ENCODE measurements around the gene PCDHGC3. TPM values are rescaled to one million over a fixed set of nuclear protein-coding genes. Genes with fewer than 3 reads are reported as not detected.

The PCDHGC3 gene
- total and polyA plus RNA-seq, 2 of the 13 experiments (the other 11 are each of a cell fraction or from before 2014, with no cell fraction given): 0.20 to 0.30 TPM

GRCh38 chr5:141524604-141525597, 49.1 kb downstream of the PCDHGC3 start (continued):
- TF ChIP-seq ZNF773 (CRISPR knock-in tag; IDR thresholded peaks at IDR 0.05; ENCODE audit: borderline replicate concordance) (no peak), NFKB2 (CRISPR knock-in tag; IDR thresholded peaks at IDR 0.05; ENCODE audit: borderline replicate concordance) (no peak; the same call in 1 of the 2 replicates), FOSL2 (CRISPR knock-in tag; IDR thresholded peaks at IDR 0.05) (peak; percentile 51), SP4 (CRISPR knock-in tag; IDR thresholded peaks at IDR 0.05) (no peak), ZNF562 (CRISPR knock-in tag; IDR thresholded peaks at IDR 0.05; ENCODE audit: borderline replicate concordance) (no peak), GRHL1 (CRISPR knock-in tag; conservative IDR thresholded peaks at IDR 0.05) (no peak), CREM (IDR thresholded peaks at IDR 0.05) (no peak), CREM (CRISPR knock-in tag; IDR thresholded peaks at IDR 0.05) (no peak), CBFB (CRISPR knock-in tag; IDR thresholded peaks at IDR 0.05) (no peak; the same call in 1 of the 2 replicates), ZNF614 (CRISPR knock-in tag; IDR thresholded peaks at IDR 0.05; ENCODE audit: borderline replicate concordance) (0 out of 2 replicates have a peak, but pooled peaks have one; percentile 28), RELA (CRISPR knock-in tag; IDR thresholded peaks at IDR 0.05) (peak; percentile 67; the same call in 1 of the 2 replicates), YEATS2 (CRISPR knock-in tag; IDR thresholded peaks at IDR 0.05; ENCODE audit: borderline replicate concordance) (peak; percentile 17; the same call in 1 of the 2 replicates), ESRRA (CRISPR knock-in tag; IDR thresholded peaks at IDR 0.05; ENCODE audit: low read depth) (peak; percentile 22; the same call in 1 of the 2 replicates), RBM39 (IDR thresholded peaks at IDR 0.05; ENCODE audit: low read depth, low read length, poor library complexity, severe bottlenecking) (no peak), GMEB1 (CRISPR knock-in tag; IDR thresholded peaks at IDR 0.05; ENCODE audit: borderline replicate concordance) (0 out of 2 replicates have a peak, but pooled peaks have one; percentile 18), AHR (CRISPR knock-in tag; IDR thresholded peaks at IDR 0.05) (peak; percentile 70; the same call in 1 of the 2 replicates), FUBP1 (CRISPR knock-in tag; IDR thresholded peaks at IDR 0.05; ENCODE audit: borderline replicate concordance) (no peak), ZNF660 (CRISPR knock-in tag; IDR thresholded peaks at IDR 0.05; ENCODE audit: borderline replicate concordance, low read depth) (no peak), YEATS4 (CRISPR knock-in tag; IDR thresholded peaks at IDR 0.05; ENCODE audit: borderline replicate concordance) (peak; percentile 51; the same call in 1 of the 2 replicates), LCORL (IDR thresholded peaks at IDR 0.05) (no peak), LCORL (CRISPR knock-in tag; IDR thresholded peaks at IDR 0.05) (peak; percentile 49; the same call in 1 of the 2 replicates), KMT2A (CRISPR knock-in tag; IDR thresholded peaks at IDR 0.05) (0 out of 2 replicates have a peak, but pooled peaks have one; percentile 27), SATB2 (CRISPR knock-in tag; IDR thresholded peaks at IDR 0.05) (no peak)
